Stomach (tissue), 4 donors: ENCODE data around the gene DNAJC10.

Experiments
- CTCF ChIP-seq, 7 experiments: fragments of 450-650 bp in 4 of 7; fragments of 200-600 bp in 3 of 7; sonication (generic) in 3 of 7; IDR thresholded peaks; one replicate each; pipeline ENCODE4 v1.5.1; 2016 to 2019; ENCODE audit warnings: antibody characterized with exemption in 7 of 7, control low read depth in 2 of 7, mild to moderate bottlenecking in 1 of 7
- POLR2A ChIP-seq, 4 donors: fragments of 450-650 bp; IDR thresholded peaks; one replicate each; pipeline ENCODE4 v1.6.1; 2016; ENCODE audit warnings: antibody characterized with exemption in 4 of 4, control low read depth in 2 of 4, mild to moderate bottlenecking in 1 of 4, moderate library complexity in 1 of 4
- POLR2AphosphoS5 ChIP-seq, 3 donors: sonication (generic); formaldehyde crosslinking; IDR thresholded peaks; one replicate each; pipeline ENCODE4 v1.6.1; 2016; ENCODE audit warnings: antibody characterized with exemption in 3 of 3

- TF ChIP-seq POLR2A (IDR thresholded peaks at IDR 0.05) (no peak), CTCF (IDR thresholded peaks at IDR 0.05) (no peak), POLR2AphosphoS5 (IDR thresholded peaks at IDR 0.05) (no peak)
Measured at GRCh38 chr2:182817558-182817957, 101.5 kb downstream of the DNAJC10 start.
